Activated T-helper 1 cell treated with Interleukin-2 at 50 U/mL for 16 hours (primary cell): ENCODE measurements around the gene HMCES.

ENCODE experiments used
- DNase-seq: peaks from one replicate; pipeline ENCODE4 v3.0.0-alpha.2; 2020; ENCODE audit warnings: low read depth

The HMCES gene

DNA sequence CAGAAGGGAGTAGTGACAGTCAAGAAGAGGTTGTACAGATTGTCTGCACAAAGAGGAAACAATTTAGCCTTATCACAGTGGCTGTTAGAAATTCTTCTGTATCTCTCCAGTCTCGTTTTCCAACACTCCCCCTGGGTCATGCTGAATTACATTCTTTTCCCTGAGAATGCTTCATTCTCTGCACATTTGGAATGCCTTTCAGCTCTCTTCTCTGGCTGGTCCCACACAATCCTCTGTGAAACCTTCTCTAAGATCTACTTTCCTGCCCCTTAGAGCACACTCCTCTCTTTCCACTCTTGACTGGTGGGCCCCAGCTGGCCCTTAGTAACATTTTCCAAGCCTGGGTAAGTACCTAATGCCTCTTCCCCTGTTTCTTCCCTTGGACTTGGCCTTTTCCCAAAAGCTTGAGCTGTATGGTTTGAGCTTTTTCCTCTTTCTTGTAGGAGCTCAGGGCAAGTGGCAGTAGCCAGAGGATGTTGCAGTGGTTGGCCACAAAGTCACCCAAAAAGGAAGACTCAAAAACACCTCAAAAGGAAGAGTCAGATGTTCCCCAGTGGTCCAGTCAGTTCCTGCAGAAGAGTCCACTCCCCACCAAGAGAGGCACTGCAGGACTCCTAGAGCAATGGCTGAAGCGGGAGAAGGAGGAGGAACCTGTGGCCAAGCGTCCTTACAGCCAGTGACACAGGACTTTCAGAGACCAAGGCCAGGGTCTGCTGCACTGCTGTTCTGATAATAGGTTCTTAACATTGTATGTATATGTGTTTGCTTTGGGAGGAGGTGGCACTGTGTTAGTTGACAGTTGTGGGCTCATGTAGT, 25.7 kb downstream of the HMCES start:
- DNase-seq: no peak

DNA sequence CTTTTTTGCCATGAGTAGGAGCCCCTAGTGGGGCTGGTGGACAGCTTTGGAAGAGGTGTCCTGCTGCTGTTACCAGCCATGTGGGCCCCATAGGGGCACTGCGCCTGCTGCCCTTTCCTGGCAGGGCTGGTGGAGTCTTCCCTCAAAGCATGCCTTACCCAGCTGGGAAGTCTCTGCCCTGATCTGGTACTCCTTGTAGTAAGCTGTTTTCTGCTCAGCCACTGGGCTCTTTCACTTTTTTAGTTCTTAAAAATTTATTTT, 26.2 kb downstream of the HMCES start:
- DNase-seq: no peak

DNA sequence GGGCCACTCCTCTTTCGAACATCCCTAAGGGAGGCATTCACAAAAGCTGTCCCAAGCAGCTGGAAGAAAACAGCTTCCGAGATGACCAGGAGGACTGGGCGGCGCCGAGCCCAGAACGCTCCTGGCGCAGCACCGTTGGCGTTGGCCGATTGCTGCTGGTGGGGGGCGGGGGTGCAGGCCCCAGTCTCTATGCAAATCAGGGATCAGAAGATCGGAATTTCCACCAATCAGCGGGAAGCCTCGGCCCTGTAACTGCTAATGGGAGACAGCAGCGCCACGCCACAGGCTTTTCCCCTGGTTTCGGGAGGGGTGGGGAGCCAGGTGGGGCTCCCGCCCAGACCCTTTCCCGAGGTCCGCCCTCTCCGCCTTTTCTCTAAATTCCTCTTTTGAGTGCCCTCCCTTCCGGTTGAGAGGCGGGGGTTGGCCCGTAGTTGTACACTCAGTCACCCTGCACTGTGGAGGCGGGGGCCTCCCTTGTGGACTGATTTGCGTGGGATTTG, 27.0 kb downstream of the HMCES start:
- DNase-seq: no peak

DNA sequence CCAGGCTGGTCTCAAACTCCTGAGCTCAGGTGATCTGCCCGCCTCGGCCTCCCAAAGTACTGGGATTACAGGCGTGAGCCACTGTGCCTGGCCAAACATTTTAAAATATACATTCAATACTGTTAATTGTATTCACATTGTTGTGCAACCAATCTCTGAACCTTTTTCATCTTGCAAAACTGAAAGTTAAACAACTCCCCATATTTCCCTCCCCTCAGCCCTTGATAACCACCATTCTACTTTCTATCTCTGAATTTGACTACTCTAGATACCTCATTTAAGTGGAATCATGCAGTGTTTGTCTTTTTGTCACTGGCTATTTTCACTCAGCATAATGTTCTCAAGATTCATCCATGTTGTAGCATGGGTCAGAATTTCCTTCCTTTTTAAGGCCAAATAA, 30.0 kb downstream of the HMCES start:
- no peak for DNase-seq

DNA sequence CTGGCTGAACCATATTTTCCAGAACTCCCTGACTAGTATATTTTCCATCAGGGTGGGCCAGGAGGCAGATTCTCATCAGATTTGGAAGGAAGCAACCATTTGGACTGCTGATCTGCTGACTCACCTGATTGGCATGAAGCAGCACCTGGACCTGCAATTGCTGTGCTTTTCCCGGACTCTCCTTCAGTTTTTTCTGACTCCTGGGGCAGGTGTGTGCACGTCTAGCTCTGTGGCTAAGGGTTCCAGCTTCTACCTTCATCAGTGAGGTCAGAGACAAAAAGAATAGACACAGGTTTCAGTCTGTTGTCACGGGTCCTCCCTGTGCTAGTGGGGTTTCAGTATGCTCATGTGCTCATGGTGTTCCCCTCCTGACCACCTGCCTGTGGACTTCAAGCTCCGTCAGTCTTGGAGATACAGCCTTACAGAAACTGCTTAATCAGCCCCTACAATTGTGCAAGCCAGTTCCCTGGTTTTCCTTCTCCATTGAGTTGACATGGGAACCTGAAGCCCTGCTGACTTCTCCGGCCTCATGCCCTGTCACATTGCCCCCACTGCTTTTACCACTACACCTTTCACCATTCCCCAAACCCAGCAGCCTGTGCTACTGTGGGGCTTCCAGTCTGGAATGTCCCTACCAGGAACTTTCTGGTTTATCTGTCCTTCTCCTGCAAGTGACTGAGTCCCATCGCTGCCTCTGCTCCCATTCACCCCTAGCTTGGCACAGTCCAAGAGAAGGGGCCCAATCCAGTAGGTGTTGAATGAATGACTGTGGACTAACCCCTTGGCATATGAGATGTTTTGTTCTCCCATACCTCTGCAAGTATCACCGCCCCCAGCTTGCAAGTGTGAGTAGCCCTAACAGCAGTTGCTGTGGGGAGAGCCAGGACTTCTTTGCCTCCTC, 31.7 kb downstream of the HMCES start:
- DNase-seq: no peak

DNA sequence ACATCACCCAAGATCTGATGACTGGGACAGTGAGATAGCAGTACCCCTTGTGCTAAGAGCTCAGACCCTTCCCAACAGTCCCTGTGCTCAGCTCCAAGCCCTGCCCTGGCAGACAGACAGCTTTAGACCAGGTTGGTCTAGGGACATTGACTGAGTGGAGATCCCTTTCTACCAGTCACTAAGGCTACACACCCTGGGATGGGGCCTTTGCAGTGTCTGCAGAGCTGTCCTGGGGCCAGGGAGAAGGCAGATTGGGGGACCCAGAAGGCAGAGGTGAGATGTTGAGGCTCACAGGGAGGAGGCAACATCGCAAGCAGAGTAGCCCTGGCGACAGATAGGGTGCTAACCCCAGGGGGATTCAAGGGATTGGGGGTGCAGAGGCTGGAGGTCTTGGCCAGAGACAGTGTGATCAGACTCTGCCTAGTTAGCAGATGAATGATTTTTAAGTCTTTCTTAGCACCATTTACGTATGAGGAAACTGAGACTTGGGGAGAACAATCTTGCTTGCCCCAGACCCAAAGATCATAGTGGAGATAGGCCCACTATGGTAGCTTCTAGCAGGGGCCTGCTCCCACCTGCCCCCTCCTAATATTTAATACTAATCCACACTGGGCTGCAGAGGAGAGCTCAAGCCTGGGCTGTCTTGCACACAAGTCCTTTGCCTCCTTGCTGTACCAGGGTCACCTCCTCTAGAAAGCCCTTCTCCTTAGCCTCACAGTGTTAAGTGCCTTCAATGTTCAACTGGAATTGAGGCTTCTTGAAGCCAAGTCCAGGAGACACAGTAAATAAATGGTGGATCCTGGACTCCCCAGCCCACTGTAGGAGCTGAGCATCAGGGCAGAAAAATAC, 32.6 kb downstream of the HMCES start:
- DNase-seq: no peak

DNA sequence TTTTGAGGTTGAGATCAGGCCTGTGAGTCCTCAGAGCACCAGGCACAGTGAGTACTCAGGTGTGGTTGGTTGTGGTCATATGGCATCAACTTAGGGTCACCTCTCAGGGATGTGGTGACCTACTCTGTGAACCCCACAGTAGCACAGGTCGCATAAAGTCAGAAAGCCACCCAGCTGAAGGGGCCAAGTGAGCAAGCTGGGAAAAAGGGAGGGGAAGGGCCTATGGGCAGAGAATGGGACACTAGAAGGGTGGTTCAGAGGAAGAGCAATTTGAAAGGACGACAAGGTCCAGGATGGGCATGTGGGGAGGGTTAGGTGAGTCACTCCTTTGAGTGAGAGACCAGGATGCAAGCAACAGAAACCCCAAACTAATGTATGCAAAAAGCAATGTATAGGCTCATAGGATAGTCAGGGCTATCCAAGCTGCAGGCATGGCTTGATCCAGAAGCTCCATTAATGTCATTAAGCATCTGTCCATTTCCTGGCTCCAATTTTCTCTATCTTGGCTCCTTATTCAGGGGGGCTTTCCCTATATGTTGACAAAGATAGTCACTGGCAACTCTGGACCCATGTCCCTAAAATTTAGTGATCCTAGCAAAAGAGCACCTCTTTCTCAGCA, 33.5 kb downstream of the HMCES start:
- no peak for DNase-seq

DNA sequence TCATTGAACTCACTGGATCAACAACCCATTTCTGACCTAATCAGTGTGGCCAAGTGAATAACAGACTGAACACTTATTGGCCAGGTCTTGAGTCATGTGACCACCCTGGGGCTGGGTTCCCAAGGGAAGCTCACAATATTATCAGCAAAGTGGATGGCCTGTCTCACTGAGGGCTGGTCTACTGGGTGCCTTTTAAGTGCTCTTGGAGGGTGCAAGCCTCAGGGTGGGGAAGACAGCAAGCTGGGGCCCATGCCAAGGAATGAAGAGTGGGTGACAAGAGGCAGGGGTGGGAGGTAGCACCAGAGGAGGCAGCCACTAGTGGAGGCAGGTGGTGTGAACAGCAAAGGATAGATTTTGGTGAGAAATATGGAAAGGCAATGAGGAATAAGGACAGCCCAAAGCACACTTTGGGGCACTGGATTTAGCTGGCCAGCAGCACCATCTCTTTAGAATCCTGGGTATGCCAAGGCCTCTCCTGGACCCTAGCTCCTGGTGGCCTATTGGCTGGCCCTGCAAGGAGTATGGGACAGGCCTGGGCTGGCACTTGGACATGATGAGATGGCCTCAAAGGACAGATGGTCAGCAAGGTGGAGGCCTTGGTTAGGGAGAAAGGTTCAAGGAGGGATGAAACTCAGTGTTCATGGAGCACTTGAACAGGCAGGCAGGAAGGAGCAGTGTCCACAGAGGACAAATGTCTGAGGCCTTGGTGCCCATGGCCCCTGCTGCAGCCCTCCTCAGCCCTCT, 34.2 kb downstream of the HMCES start:
- DNase-seq: no peak

DNA sequence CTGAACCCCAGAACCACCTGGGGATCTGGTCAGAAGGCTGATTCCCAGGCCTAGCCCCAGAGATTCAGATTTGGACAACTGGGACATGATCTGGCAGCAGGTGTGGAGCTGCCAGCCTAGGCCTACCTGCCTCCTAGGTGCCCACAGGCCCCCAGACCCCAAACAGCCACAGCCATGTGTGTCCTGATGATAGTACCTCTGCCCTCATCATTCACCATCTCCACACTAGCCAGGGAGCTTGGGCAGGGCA, 34.7 kb downstream of the HMCES start:
- no peak for DNase-seq

DNA sequence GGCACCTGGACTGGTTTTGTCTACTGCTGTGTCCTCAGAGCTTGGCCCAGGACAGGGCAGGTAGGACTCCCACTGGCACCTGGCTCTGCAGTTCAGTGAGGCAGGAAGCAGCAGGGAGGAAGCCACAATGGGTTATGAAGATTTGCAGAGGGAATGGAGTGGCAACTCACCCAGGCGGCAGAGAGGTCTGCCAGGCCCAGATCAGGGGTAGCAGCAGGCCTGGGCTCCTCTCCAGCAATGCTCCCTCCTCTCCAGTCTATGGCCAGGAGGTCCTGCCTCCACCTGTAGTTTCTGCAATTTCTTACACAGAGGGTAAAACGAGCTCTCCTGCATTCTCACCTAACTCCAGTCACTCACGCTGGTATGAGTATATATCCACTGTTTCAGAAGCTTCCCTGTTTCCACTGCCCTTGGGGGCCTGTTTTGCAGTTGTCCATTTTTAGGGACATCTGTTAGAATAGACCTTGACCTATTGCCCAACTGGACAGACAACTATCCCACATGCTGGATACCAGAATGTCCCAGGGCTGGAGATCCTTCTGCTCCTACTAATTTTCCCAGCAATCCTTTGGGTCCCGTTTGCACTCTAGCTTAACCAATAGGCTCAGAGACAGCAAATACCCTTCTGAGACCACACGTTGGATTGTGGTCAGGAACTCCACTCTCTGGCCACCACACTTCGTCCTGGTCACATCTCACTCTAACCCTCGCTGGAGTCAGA, 35.2 kb downstream of the HMCES start:
- no peak for DNase-seq

DNA sequence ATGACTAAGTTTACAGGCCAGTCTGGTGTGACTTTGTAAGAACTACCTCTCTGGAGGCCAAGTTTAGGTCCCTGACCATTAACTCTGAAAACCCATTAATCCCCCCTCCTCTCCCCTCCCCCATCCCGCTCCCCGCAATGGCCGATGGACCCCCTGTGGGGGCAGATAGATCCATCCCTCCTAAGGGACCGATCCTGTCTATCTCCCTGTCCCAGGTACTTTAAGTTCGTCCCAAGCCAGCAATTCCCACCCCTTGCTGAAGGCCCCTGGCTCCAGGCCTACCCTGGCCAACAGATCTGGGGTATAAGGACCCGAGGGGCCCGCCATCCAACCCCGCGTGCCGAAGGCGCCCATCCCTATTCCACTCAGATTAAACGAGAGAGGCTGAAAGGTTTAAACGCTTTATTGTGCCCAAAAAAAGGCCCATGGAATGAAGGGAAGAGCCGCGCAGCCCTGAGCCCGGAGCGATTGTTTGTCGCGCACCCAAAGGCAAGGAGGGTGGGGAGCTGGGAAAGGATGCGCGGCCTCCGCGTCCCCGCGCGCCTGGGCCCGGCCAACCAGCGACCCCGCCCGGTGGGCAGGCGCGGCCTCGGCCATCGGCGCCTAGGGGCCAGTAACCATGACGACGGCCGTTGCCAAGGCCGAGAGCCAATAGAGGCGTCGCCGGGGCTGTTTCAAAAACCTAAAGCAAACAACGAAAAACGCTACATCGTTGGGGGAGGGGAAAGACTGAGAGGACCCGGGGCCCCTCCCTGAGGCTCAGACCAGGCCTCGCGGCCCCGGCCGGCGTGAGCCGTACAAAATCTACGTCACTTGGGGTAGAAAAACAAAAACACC, 35.9 kb downstream of the HMCES start:
- DNase-seq: peak; percentile 22

DNA sequence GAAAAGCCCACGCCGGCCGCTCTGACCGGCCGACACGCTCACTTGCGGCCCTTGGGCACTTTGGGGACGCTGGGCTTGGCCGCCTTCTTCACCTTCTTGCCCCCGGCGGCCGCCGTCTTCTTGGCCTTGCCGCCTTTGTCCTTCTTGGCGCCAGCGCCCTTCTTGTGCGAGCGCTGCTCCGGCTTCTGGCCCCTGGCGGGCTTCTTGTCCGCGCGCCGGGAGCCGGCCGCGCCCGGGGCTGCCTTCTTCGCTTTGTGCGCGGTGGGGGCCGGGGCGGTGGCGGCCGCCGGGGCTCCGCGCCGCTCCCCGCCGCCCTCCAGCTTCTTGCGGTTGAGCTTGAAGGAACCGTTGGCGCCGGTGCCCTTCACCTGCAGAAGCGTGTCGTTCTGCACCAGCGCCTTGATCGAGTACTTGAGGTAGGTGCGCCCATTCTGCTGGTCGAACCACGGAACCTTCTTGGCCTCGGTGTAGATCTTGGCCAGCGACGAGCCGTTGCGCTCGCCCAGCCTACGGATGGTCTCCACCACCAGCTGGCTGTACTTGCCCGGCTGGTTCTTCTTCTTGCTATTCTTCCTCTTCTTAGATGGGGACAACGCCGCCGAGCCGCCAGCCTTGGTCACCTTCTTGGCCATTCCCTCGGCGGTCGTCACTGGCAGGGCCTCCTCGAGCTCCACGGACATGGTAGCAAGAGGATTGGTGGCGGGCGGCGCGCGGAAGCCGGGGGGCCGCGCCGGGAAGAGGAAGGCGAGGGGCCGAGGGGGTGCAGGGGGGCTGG, 36.7 kb downstream of the HMCES start:
- peak; percentile 14 for DNase-seq

DNA sequence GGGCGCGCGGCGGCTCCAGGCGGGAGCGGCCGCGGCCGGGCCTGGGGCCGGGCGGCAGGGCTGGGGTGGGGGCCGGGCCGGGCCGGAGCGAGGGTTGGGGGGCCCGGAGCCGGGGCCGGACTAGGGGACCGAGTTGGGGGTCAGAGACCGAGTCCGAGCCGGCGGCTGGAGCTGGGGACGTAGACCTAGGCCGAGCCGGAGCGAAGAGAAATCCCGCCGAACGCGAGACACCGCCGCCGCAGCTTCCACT, 37.3 kb downstream of the HMCES start:
- no peak for DNase-seq

DNA sequence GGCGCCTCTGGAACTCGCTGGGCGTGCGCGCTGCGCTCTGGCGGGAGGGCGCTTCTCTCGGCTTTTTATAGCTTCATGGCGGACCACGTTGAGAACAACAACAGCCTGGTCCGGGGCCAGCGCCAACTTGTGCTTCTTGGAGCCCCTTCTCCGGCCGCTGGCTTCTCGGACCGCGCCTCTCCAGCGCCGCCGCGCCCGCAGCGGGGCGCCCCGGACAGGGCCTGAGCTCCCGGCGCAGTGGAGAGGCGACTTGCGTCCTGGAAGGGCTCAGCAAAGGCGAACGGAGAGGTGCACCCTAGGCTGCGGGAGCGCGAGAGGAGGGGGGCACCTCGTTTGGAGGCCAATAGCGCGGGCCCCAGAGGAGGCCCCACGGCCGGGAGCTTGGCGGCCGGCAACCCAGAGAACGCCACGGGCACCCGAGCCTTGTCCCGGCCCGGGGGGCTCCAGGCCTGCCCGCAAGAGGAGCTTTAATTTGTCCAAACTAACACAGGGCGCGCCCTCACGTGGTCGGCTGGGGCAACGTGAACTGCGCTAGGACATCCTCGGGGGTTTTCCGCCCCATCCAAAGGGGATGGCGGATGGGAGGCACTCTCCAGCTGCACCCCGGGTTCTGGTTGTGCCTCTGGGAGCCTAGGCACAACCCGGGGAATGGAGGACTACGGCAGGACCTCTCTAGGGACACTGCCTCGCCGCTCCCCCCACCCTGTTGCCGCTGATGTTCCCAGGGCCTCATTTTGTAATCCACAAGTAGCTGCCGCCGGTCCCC, 37.8 kb downstream of the HMCES start:
- DNase-seq: peak; percentile 76

DNA sequence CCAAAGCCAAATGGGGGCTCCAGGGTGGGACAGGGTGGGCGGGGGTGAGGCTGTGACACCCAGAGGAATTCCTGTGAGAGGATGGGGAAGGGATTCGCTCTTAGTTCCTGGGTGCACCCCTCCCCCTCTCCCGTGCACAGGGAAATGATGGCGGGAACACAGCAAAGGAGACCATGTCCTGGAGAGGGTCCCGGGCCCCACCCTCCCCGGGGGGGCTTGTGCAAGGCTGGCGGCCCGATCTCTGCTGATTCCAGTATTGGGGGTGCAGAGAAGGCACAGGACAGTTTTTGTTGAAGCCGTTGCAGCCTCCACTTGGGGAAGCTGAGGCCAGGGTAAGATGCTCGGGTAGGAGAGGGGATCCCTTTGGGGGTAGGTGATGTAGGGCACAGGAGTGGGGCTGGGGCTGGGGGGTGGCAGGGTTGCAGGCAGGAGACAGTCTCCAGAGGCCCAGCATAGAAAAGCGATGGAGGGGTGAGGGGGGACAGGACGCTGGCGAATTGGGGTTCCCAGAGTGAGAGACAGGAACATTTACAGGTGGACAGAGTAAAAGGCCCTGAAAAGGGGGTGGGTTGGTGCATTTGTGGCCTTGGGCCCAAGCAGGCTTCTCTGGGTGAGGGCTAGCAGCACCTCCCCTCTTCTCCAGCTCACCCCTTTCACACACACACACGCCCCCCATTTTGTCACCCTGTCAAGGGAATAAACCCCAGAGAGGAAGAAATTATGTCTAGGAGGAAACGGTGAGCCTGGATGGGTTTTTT, 38.5 kb downstream of the HMCES start:
- DNase-seq: no peak

DNA sequence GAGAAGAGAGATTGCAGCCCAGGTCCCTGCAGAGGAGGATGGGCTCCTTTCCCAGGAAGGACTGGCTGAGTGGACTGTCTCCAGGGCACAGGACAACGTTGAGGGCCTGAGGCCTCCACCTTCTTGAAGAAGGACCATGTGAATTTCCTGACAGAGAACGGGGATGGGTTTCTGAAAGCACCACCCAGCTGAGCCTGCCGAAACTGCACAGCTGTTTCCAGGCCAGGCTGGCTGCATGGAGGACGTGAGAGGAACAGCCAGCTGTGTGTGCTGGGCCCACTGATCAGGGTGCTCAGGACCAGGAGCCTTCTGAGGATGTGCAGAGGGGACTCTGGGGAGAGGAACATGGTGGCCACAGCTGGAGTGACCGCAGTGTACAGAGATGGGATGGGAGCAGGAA, 39.2 kb downstream of the HMCES start:
- no peak for DNase-seq

DNA sequence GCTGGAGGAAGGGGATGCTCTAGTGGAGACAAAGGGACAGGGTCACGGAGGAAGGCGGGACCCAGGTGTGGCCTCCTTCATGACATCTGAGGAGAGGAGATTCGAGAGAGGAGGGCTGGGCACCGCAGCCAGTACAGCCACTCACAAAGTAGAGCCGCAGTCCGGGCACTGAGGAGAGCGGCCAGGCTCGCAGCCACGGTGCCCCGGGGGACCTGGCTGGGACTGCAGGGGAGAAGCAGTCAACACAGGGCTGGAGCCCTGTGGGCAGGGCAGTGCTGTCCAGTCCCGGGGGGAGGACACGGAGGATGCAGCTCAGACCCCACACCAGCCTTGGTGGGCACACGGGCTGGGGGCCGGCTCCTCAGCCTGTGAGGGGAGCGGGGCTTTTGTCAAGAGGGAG, 40.3 kb downstream of the HMCES start:
- DNase-seq: no peak

DNA sequence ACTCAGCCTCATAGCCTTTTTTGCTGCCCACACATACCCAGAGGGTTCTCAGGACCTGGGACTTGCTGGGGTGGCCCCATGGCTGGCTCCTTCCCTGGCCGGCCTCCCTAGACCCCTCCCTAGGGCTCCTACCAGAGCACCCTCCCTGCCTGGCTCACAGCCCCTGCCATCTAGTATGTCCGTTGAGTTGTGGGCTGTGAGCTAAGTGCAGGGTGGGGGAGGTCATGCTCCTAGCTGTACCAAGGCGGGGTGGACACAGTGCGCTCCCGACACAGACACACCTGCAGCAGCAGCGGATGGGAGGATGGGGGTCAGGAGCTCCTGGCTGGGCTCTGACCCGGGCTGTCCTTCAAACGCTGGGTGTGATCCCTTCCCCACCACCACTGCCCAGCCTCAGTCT, 41.6 kb downstream of the HMCES start:
- DNase-seq: no peak
